A549 (cell line): ENCODE measurements around the gene CENPK. TPM values are rescaled to one million over a fixed set of nuclear protein-coding genes. Genes with fewer than 3 reads are reported as not detected.

ENCODE experiments used
- ATAC-seq, 2 experiments: fragments of 200-7000 bp in 1 of 2; fragments of >200 bp in 1 of 2; cut with Nextera tagmentation in 1 of 2; cut with Tn5 transposase in 1 of 2; 3 replicates each; pipeline versions ENCODE4 v1.8.0 to v1.9.1; 2018 to 2020; ENCODE audit warnings: mild to moderate bottlenecking in 1 of 2, moderate library complexity in 1 of 2
- CTCF ChIA-PET: fragments of 300-600 bp; sonication (Branson Sonifier 250); formaldehyde crosslinking; extraction: SDS; loops from one replicate; lab custom pipeline; 2021; ENCODE audit warnings: antibody characterized with exemption, inconsistent platforms; lab: Yijun Ruan, JAX
- POLR2A ChIA-PET: fragments of 350-600 bp; formaldehyde crosslinking; extraction: SDS; loops from one replicate; lab custom pipeline; 2021; ENCODE audit warnings: antibody characterized with exemption, inconsistent platforms; lab: Yijun Ruan, JAX
- DNase-seq, 2 experiments: peaks; one replicate each; pipeline versions ENCODE4 v3.0.0 to v3.0.0-alpha.2; 2011 to 2016; ENCODE audit warnings: low read depth in 1 of 2, low spot score in 1 of 2
- FAIRE-seq: peaks from 2 replicates; lab custom pipeline; 2011; peaks lifted over from hg19 to GRCh38; lab: Jason Lieb, UNC
- H3K27ac ChIP-seq, 2 experiments: fragments of >200 bp; sonication (Bioruptor Twin); formaldehyde crosslinking; 3 replicates each; pipeline ENCODE4 v1.5.1; 2016 to 2017
- H3K4me1 ChIP-seq: fragments of >200 bp; sonication (Bioruptor Twin); formaldehyde crosslinking; 3 replicates; pipeline ENCODE4 v1.6.1; 2016
- H3K4me2 ChIP-seq: fragments of >200 bp; sonication (Bioruptor Twin); formaldehyde crosslinking; 3 replicates; pipeline ENCODE4 v1.6.1; 2016
- H3K4me3 ChIP-seq: fragments of >200 bp; sonication (Bioruptor Twin); formaldehyde crosslinking; 3 replicates; pipeline ENCODE4 v1.5.1; 2016
- H3K9me3 ChIP-seq: fragments of >200 bp; sonication (Bioruptor Twin); formaldehyde crosslinking; 3 replicates; pipeline ENCODE4 v1.6.1; 2016
- BCL3 ChIP-seq: fragments of >200 bp; sonication (Bioruptor Twin); formaldehyde crosslinking; IDR thresholded peaks from 3 replicates; pipeline ENCODE4 v1.6.1; 2016
- BHLHE40 ChIP-seq: IDR thresholded peaks from 2 replicates; pipeline ENCODE4 v1.6.1; 2012; ENCODE audit warnings: low read depth, low read length, inconsistent platforms
- CEBPB ChIP-seq, 2 experiments: fragments of >200 bp in 1 of 2; sonication (Bioruptor Twin) in 1 of 2; formaldehyde crosslinking in 1 of 2; IDR thresholded peaks; 2 replicates each; pipeline ENCODE4 v1.6.1; 2012 to 2016
- CHD2 ChIP-seq: fragments of 150-350 bp; IDR thresholded peaks from 2 replicates; pipeline ENCODE4 v1.6.1; 2014; ENCODE audit warnings: low read length; ENCODE audit not compliant: partially characterized antibody
- CHD4 ChIP-seq: fragments of 200-600 bp; sonication (generic); IDR thresholded peaks from 2 replicates; pipeline ENCODE4 v1.6.1; 2016; ENCODE audit warnings: antibody characterized with exemption, mild to moderate bottlenecking, borderline replicate concordance
- E2F6 ChIP-seq: IDR thresholded peaks from 2 replicates; pipeline ENCODE4 v1.6.1; 2012; ENCODE audit warnings: low read depth, borderline replicate concordance
- FOSB ChIP-seq: fragments of 250-450 bp; sonication (Bioruptor Pico); IDR thresholded peaks from 2 replicates; pipeline ENCODE4 v1.5.0; 2020; ENCODE audit warnings: mild to moderate bottlenecking, moderate library complexity
- FOSL2 ChIP-seq, 2 experiments: fragments of 450-650 bp in 1 of 2; fragments of >200 bp in 1 of 2; sonication (Bioruptor Twin) in 1 of 2; formaldehyde crosslinking; IDR thresholded peaks; 2 replicates each; pipeline versions ENCODE4 v1.5.0 to v1.6.1; 2016 to 2020; ENCODE audit warnings: mild to moderate bottlenecking in 1 of 2, moderate library complexity in 1 of 2
- HDAC2 ChIP-seq: fragments of 200-600 bp; sonication (generic); IDR thresholded peaks from 2 replicates; pipeline ENCODE4 v1.6.1; 2016
- HMGXB4 ChIP-seq: fragments of 250-450 bp; sonication (Bioruptor Pico); IDR thresholded peaks from 2 replicates; pipeline ENCODE4 v1.5.0; 2021; ENCODE audit warnings: mild to moderate bottlenecking, moderate library complexity, borderline replicate concordance
- HOXA7 ChIP-seq: fragments of 250-450 bp; sonication (Bioruptor Pico); IDR thresholded peaks from 2 replicates; pipeline ENCODE4 v1.5.0; 2020; ENCODE audit warnings: mild to moderate bottlenecking, moderate library complexity
- HOXB5 ChIP-seq: fragments of 250-450 bp; sonication (Bioruptor Pico); IDR thresholded peaks from 2 replicates; pipeline ENCODE4 v1.5.0; 2020; ENCODE audit warnings: mild to moderate bottlenecking, moderate library complexity
- JUN ChIP-seq, 2 experiments: fragments of >200 bp; sonication (Bioruptor Twin); formaldehyde crosslinking; IDR thresholded peaks; 2 replicates in 1 of 2; 3 replicates in 1 of 2; pipeline ENCODE4 v1.6.1; 2016 to 2017
- KDM1A ChIP-seq: fragments of 200-600 bp; sonication (generic); IDR thresholded peaks from 2 replicates; pipeline ENCODE4 v1.6.1; 2016; ENCODE audit warnings: low read depth, mild to moderate bottlenecking
- KDM5A ChIP-seq: fragments of 200-600 bp; sonication (generic); IDR thresholded peaks from 2 replicates; pipeline ENCODE4 v1.6.1; 2016; ENCODE audit warnings: antibody characterized with exemption, mild to moderate bottlenecking
- MAFK ChIP-seq: fragments of 450-650 bp; IDR thresholded peaks from 2 replicates; pipeline ENCODE4 v1.6.1; 2014; ENCODE audit not compliant: partially characterized antibody
- MAX ChIP-seq: IDR thresholded peaks from 2 replicates; pipeline ENCODE4 v1.6.1; 2012
- MAZ ChIP-seq: fragments of 150-350 bp; IDR thresholded peaks from 2 replicates; pipeline ENCODE4 v1.6.1; 2014; ENCODE audit warnings: antibody characterized with exemption, low read depth, low read length, borderline replicate concordance
- MYC ChIP-seq: IDR thresholded peaks from 2 replicates; pipeline ENCODE4 v1.6.1; 2012; ENCODE audit warnings: mild to moderate bottlenecking, inconsistent platforms, low read length, improper control_type of control experiment, borderline replicate concordance
- NFE2L2 ChIP-seq: fragments of 150-350 bp; conservative IDR thresholded peaks from 2 replicates; pipeline ENCODE4 v1.6.1; 2014; ENCODE audit warnings: low read length
- PHF8 ChIP-seq: fragments of 200-600 bp; sonication (generic); IDR thresholded peaks from 2 replicates; pipeline ENCODE4 v1.6.1; 2016; ENCODE audit warnings: low read depth, mild to moderate bottlenecking, antibody characterized with exemption, moderate library complexity, borderline replicate concordance
- POLR2A ChIP-seq: IDR thresholded peaks from 2 replicates; pipeline ENCODE4 v1.6.1; 2012; ENCODE audit warnings: mild to moderate bottlenecking, low read length
- RARB ChIP-seq: fragments of 250-450 bp; sonication (Bioruptor Pico); IDR thresholded peaks from 2 replicates; pipeline ENCODE4 v1.8.0; 2021; ENCODE audit warnings: mild to moderate bottlenecking, moderate library complexity
- RFX5 ChIP-seq: fragments of 450-650 bp; IDR thresholded peaks from 2 replicates; pipeline ENCODE4 v1.7.1; 2014; ENCODE audit warnings: antibody characterized with exemption, mild to moderate bottlenecking, moderate library complexity
- RNF2 ChIP-seq: fragments of 200-600 bp; sonication (generic); IDR thresholded peaks from 2 replicates; pipeline ENCODE4 v1.6.1; 2016; ENCODE audit warnings: low read depth, mild to moderate bottlenecking, antibody characterized with exemption, moderate library complexity, borderline replicate concordance
- SMC3 ChIP-seq: fragments of >200 bp; sonication (Bioruptor Twin); formaldehyde crosslinking; IDR thresholded peaks from 3 replicates; pipeline ENCODE4 v1.6.1; 2018; ENCODE audit warnings: inconsistent platforms
- USF2 ChIP-seq: fragments of 450-650 bp; IDR thresholded peaks from 2 replicates; pipeline ENCODE4 v1.6.1; 2014; ENCODE audit warnings: antibody characterized with exemption
- ZC3H11A ChIP-seq: fragments of 450-650 bp; IDR thresholded peaks from 2 replicates; pipeline ENCODE4 v1.6.1; 2014; ENCODE audit warnings: antibody characterized with exemption, mild to moderate bottlenecking
- ZNF302 ChIP-seq: fragments of 250-450 bp; sonication (Bioruptor Pico); IDR thresholded peaks from 2 replicates; pipeline ENCODE4 v1.9.0; 2021; ENCODE audit warnings: inconsistent platforms, mild to moderate bottlenecking, moderate library complexity
- WGBS: methylation state at CpG from one replicate; pipeline ENCODE4 v1.1.6; 2017; ENCODE audit errors: missing lambda C conversion rate; 5-methylcytosine and 5-hydroxymethylcytosine counted together
- polyA minus RNA-seq: library from RNA; depleted of rRNA, polyadenylated mRNA; stranded (reverse); fragments of >200 nt; gene quantifications from 2 replicates; pipeline ENCODE4 v1.2.3, GENCODE V29; 2011; rRNA and poly(A)+ RNA removed
- polyA plus RNA-seq, 4 experiments: library from polyadenylated mRNA; depleted of rRNA in 3 of 4; stranded (reverse); fragments of >200 nt; fragmentation: RNase III in 1 of 4; extraction: RNeasy Plus Mini Kit Qiagen cat#74134 plus additional on column Dnase treatment in 1 of 4; gene quantifications; 2 replicates in 3 of 4; 3 replicates in 1 of 4; pipeline ENCODE4 v1.2.3, GENCODE V29; 2011 to 2017

The CENPK gene
- polyA plus RNA-seq (2011; rRNA removed) (35.1 and 71.2 TPM in 2 replicates), polyA plus RNA-seq (2017; fragmentation: RNase III; extraction: RNeasy Plus Mini Kit Qiagen cat#74134 plus additional on column Dnase treatment) (66.8 to 72.7 TPM (median 66.8 TPM) in 3 replicates), polyA minus RNA-seq (10.0 and 11.6 TPM in 2 replicates)
- polyA plus RNA-seq (2012; cell fraction: cytosol; rRNA removed): 13.6 and 14.3 TPM in 2 replicates
- 6.0 and 10.6 TPM in 2 replicates for polyA plus RNA-seq (2012; cell fraction: nucleus; rRNA removed)

- Histone ChIP-seq H3K27ac (peak within 1 kb of the TSS; percentile 79 to 91), H3K9me3 (no peaks in the 10 kb centered on the region), H3K4me3 (peak within 1 kb of the TSS; percentile 62)
- WGBS: 1% methylated on average over 39 of the region's 54 CpGs
- ATAC-seq: peak; percentile 100
- peak; percentile 92 for FAIRE-seq
- CTCF ChIA-PET: interaction anchor here (0.5 to 1.3 kb wide), 6 partner anchors 10 to 790 kb away, joined by 3 to 6 read pairs (median 3); no protein-coding TSS in a partner anchor
- DNase-seq: peak; percentile 90 to 96
- TF ChIP-seq ZC3H11A: no peak
- TF ChIP-seq MAX: peak; percentile 88
- TF ChIP-seq CHD4: no peak
- no peak for TF ChIP-seq ZNF302 (CRISPR knock-in tag)
- no peak for TF ChIP-seq RNF2
- TF ChIP-seq HDAC2: peak; percentile 100
- no peak for TF ChIP-seq HOXB5 (CRISPR knock-in tag)
- TF ChIP-seq PHF8: peak; percentile 59
- TF ChIP-seq FOSB (CRISPR knock-in tag): no peak
- TF ChIP-seq MYC: no peak
- TF ChIP-seq RARB (CRISPR knock-in tag): no peak
- TF ChIP-seq KDM1A: no peak
- TF ChIP-seq FOSL2 (IDR thresholded peaks at IDR 0.05): no peak
- no peak for TF ChIP-seq FOSL2 (CRISPR knock-in tag; IDR thresholded peaks at IDR 0.05)
- no peak for TF ChIP-seq USF2
- TF ChIP-seq HMGXB4: no peak
- TF ChIP-seq BCL3: peak; percentile 69; the same call in 1 of the 3 replicates
- TF ChIP-seq SMC3: no peak
- TF ChIP-seq CEBPB (IDR thresholded peaks at IDR 0.05): no peak
- peak; percentile 96 for TF ChIP-seq E2F6
- TF ChIP-seq KDM5A: peak; percentile 100
- TF ChIP-seq HOXA7 (CRISPR knock-in tag): no peak
- peak; percentile 79 for TF ChIP-seq RFX5
- no peak for TF ChIP-seq MAZ
- TF ChIP-seq POLR2A: peak; percentile 58
- no peak for TF ChIP-seq MAFK
- peak; percentile 77 to 80; a peak in 4 of 5 replicates for TF ChIP-seq JUN (IDR thresholded peaks at IDR 0.05)
- TF ChIP-seq CHD2: no peak
- TF ChIP-seq NFE2L2: no peak
- no peak for TF ChIP-seq BHLHE40
- TF ChIP-seq, all 56 proteins: peak for 9
- POLR2A ChIA-PET: interaction anchor here (0.5 to 1.8 kb wide), 8 partner anchors 9 to 623 kb away, joined by 3 to 9 read pairs (median 4); partner anchors contain the start of genes ERBIN and TRIM23
- H3K4me2 ChIP-seq: peak within 1 kb of the TSS; percentile 91
- peaks cover 21% of the 10 kb centered on the region; the same call in 2 of the 3 replicates for H3K4me1 ChIP-seq
These were observed at the start of gene CENPK, which contains the start of gene PPWD1 for GRCh38 chr5:65562731-65563701. Gene CENPK, minus strand, starts transcription at chr5:65563168. Its CDS starts 8,261 bp downstream, at chr5:65554907. Gene PPWD1, plus strand, starts transcription at chr5:65563296. Its CDS starts 15 bp downstream, at chr5:65563311.
